GM06990 (cell line): Measurements from ENCODE around the gene BCAR3.

ENCODE experiments used
- DNase-seq: peaks from one replicate; pipeline ENCODE4 v3.0.0-alpha.2; 2011; ENCODE audit not compliant: insufficient read length; ENCODE audit errors: extremely low read depth
- H3K27me3 ChIP-seq: replicated peaks from 2 replicates; pipeline ENCODE4 v1.6.0; 2011; ENCODE audit warnings: low read length; ENCODE audit not compliant: control insufficient read depth, insufficient read depth
- H3K36me3 ChIP-seq: 2 replicates; pipeline ENCODE4 v1.5.1; 2011; ENCODE audit warnings: low read length; ENCODE audit not compliant: control insufficient read depth, insufficient read depth
- H3K4me3 ChIP-seq: replicated peaks from 2 replicates; pipeline ENCODE4 v1.5.1; 2011; ENCODE audit warnings: low read depth, mild to moderate bottlenecking, control low read depth, low read length
- TF ChIP-seq, protein P1 (sequence below): IDR thresholded peaks from 2 replicates; pipeline ENCODE4 v1.5.1; 2011; ENCODE audit warnings: low read length, control low read depth, mild to moderate bottlenecking, inconsistent platforms; ENCODE audit not compliant: insufficient read depth, poor library complexity, severe bottlenecking

Gene BCAR3

DNA sequence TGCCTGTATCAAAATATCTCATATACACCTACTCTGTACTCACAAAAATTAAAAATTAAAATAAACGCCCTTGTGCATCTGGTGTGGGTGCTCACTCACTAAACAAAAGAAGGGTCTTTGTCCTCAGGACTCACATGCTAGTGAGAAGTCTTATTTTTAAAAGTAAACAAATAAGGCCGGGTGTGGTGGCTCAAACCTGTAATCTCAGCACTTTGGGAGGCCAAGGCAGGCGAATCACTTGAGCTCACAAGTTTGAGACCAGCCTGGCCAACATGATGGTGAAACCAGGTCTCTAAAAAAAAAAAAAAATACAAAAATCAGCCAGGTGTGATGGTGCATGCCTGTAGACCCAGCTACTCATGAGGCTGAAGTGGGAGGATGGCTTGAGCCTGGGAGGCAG is 51.5 kb downstream of the BCAR3 start:
- H3K36me3 ChIP-seq: no peaks in the 10 kb centered on the region
- no peak overlapping the region for H3K4me3 ChIP-seq
- no peaks in the 10 kb centered on the region for H3K27me3 ChIP-seq
- DNase-seq: no peak
- TF ChIP-seq, protein P1, sequence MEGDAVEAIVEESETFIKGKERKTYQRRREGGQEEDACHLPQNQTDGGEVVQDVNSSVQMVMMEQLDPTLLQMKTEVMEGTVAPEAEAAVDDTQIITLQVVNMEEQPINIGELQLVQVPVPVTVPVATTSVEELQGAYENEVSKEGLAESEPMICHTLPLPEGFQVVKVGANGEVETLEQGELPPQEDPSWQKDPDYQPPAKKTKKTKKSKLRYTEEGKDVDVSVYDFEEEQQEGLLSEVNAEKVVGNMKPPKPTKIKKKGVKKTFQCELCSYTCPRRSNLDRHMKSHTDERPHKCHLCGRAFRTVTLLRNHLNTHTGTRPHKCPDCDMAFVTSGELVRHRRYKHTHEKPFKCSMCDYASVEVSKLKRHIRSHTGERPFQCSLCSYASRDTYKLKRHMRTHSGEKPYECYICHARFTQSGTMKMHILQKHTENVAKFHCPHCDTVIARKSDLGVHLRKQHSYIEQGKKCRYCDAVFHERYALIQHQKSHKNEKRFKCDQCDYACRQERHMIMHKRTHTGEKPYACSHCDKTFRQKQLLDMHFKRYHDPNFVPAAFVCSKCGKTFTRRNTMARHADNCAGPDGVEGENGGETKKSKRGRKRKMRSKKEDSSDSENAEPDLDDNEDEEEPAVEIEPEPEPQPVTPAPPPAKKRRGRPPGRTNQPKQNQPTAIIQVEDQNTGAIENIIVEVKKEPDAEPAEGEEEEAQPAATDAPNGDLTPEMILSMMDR: no peak

DNA sequence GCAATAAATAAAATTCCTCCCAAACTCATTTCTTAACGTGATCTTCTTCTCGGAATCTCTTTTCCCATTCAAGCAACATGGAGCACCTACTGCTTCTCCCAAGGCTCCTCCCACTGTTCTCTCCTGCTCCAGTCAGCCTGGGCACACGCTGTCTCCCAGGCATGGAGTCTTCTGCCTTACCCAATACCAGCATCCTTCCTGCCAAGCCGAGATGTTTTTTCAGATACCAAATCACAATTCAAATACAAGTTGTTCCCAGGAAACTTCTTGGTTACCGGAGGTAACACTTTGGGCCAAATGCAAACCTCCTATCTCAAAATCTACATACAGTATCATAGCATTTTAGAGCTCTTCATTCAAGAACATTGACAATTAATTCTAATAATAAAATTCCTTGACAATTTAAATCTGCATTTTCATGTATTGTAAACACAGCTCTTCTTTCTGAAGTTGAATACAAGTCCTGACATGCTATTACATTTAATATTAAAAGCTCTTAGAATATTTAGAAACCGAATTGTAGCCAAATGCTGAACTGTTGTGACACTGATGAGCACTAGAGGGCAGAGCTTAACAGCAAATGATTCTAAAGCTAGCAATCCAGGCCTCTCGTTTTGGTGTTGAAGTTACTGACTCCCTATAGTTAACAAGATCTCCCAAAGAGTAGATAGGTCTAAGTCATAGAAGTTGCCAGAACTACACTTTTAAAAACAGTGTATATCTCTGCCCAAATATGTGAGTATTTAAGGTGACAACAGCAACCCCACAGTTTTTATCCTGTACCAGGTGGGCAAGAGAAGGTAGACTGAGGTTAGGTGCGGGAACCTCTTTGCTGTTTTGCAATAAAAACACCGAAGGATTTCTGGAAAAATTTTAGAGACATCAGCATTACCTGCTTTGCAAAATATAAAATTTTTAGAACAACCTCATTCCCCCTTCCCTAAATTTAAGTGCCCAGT is 52.3 kb downstream of the BCAR3 start:
- TF ChIP-seq, protein P1: peak; percentile 68
- H3K27me3 ChIP-seq: no peaks in the 10 kb centered on the region
- DNase-seq: peak; percentile 41
- H3K4me3 ChIP-seq: no peak overlapping the region
- H3K36me3 ChIP-seq: no peaks in the 10 kb centered on the region

DNA sequence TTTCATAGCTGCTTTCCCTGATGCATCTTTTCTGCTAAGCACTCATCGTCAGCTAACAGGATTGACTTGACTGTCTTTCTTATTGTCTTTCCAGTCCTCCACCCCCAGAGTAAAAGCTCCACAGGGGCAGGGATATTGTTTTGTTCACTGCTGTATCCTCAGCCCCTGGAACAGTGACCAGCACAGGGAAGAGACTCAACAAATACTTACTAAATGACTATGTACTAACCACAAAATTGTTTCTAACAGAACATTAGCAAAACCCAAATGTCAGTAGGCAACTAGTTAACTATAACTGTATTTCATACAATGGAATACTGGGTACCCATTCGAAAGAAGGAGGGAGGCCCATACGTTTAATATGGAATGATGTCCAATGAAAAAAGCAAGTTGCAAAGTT is 53.0 kb downstream of the BCAR3 start:
- Histone ChIP-seq H3K36me3 (no peaks in the 10 kb centered on the region), H3K4me3 (no peak overlapping the region), H3K27me3 (no peaks in the 10 kb centered on the region)
- DNase-seq: no peak
- TF ChIP-seq, protein P1: no peak

DNA sequence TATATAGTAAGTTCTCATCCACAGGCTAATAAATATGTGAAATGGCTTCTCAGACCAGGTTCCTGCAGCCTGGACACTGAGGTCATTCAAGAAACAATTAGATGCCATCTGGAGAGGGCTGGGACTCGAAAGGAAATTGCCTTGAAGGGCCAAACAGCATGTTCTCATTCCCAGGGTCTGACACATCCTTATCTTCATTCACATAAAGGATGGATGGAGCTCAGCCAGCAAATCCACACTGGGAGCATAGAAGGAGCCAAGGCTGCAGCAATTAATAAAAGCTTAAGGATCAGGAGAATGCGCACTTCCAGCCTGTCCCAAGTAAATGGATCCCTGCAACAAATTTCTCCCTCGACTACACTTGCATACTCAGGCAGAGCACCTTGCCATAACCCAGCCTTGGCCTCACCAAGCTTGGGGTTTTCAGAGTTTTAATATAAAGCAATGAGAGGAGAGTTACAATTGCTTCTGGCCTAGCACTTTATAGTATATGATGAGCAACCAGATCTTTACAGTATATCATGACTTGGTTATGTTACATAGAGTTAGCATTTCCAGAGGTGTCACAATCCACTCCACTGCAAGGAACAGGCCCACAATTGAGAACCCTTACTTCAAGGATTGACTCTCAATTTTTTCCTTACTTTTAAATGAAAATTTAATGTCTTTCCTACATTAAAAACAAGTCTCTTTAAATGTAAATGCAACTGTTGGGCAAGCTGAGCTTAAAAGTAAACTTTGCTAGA is 55.9 kb downstream of the BCAR3 start:
- Histone ChIP-seq H3K4me3 (no peak overlapping the region), H3K27me3 (no peaks in the 10 kb centered on the region), H3K36me3 (no peaks in the 10 kb centered on the region)
- TF ChIP-seq, protein P1: no peak
- DNase-seq: no peak

DNA sequence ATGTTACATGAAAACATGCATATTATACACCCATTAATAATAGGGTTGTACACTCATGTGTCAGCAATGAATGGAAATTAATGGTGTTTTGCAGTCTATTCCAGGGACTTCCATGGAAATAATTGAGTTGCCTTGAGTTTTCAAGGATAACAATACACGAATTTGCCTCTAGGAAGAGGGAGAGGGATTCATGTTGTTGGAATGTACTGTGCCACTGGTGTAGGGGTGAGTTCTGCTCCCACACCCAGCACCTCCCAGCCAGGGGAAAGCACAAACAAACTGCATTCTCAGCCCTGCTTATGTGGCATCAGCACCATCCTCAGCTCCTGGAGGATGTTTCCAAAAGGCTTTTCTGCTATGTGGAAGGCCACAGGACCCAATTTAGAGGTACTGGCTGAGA is 57.8 kb downstream of the BCAR3 start:
- Histone ChIP-seq H3K36me3 (no peaks in the 10 kb centered on the region), H3K4me3 (no peak overlapping the region), H3K27me3 (no peaks in the 10 kb centered on the region)
- TF ChIP-seq, protein P1: no peak
- no peak for DNase-seq
